Activated T-helper 2 cell treated with anti-CD3 and anti-CD28 coated beads, Interferon-gamma antibody, Interleukin-2, Interleukin-4, amounts not matched to agents 10 μg/mL and 5 μg/mL and 100 μg/mL, durations not matched to agents 14 hours and 24 hours and 36 hours (primary cell): ENCODE measurements around the gene CCZ1B. TPM values are rescaled to one million over a fixed set of nuclear protein-coding genes. Genes with fewer than 3 reads are reported as not detected.
"Not testable (repeated sequence)": the region's sequence is repeated elsewhere in the genome, so short reads cannot be mapped to it uniquely, and the experiment has no call there.

Experiments
- DNase-seq: peaks from one replicate; pipeline ENCODE4 v3.0.0; 2021; ENCODE audit warnings: low spot score
- H3K27ac Mint-ChIP-seq: one replicate; pipeline ENCODE4 v1.8.0; 2021; ENCODE audit warnings: mixed read lengths
- H3K27me3 Mint-ChIP-seq: one replicate; pipeline ENCODE4 v1.8.0; 2021; ENCODE audit warnings: low read depth, mixed read lengths
- H3K36me3 Mint-ChIP-seq: one replicate; pipeline ENCODE4 v1.8.0; 2021; ENCODE audit warnings: low read depth, mixed read lengths
- H3K4me1 Mint-ChIP-seq: one replicate; pipeline ENCODE4 v1.8.0; 2021; ENCODE audit warnings: low read depth, mixed read lengths
- H3K4me3 Mint-ChIP-seq: one replicate; pipeline ENCODE4 v1.8.0; 2021; ENCODE audit warnings: low read depth, mild to moderate bottlenecking, moderate library complexity, mixed read lengths
- H3K9me3 Mint-ChIP-seq: one replicate; pipeline ENCODE4 v1.8.0; 2021; ENCODE audit warnings: mixed read lengths
- intact Hi-C: fragments of 100-400 bp; cut with micrococcal nuclease; formaldehyde crosslinking; loops from one replicate; pipeline ENCODE4 v1.15.1; 2023
- total RNA-seq: library from RNA; stranded (reverse); gene quantifications from 2 replicates; pipeline ENCODE4 v1.2.3, GENCODE V29; 2022

CCZ1B gene
- total RNA-seq, 1 donor from 2014 or later: 83.1 TPM

- H3K9me3 Mint-ChIP-seq, intact Hi-C loops, H3K36me3 Mint-ChIP-seq, H3K27ac Mint-ChIP-seq, DNase-seq, H3K4me1 Mint-ChIP-seq, H3K27me3 Mint-ChIP-seq, H3K4me3 Mint-ChIP-seq: not testable (repeated sequence)
These were observed 72.1 kb downstream of the CCZ1B start, which contains the start of gene RSPH10B2 for GRCh38 chr7:6753964-6754363. TSS of gene RSPH10B2 (plus strand) at chr7:6754103. CDS start at chr7:6757678, 3,575 bp downstream.

GRCh38 chr7:6750173-6750572 lies 75.9 kb downstream of the CCZ1B start:
- H3K36me3 Mint-ChIP-seq, H3K9me3 Mint-ChIP-seq, H3K4me1 Mint-ChIP-seq, H3K4me3 Mint-ChIP-seq, DNase-seq, intact Hi-C loops, H3K27ac Mint-ChIP-seq, H3K27me3 Mint-ChIP-seq: not testable (repeated sequence)

GRCh38 chr7:6749335-6749734 lies 76.7 kb downstream of the CCZ1B start:
- H3K36me3 Mint-ChIP-seq, intact Hi-C loops, H3K4me3 Mint-ChIP-seq, DNase-seq, H3K9me3 Mint-ChIP-seq, H3K27ac Mint-ChIP-seq, H3K27me3 Mint-ChIP-seq, H3K4me1 Mint-ChIP-seq: not testable (repeated sequence)

Other genes starting within 250 kb of the CCZ1B start
- 23.9 and 29.9 TPM in 2 replicates for gene ZDHHC4, start 248.8 kb downstream of the CCZ1B start, total RNA-seq
- 41.1 and 42.1 TPM in 2 replicates for gene INTS15, start 236.3 kb downstream of the CCZ1B start, total RNA-seq
- gene ZNF853, start 210.7 kb downstream of the CCZ1B start, total RNA-seq: 0.23 TPM in 2 replicates
- 21.9 and 24.6 TPM in 2 replicates for gene ZNF316, start 189.0 kb downstream of the CCZ1B start, total RNA-seq
- gene ZNF12, start 119.3 kb downstream of the CCZ1B start, total RNA-seq: 21.9 and 22.8 TPM in 2 replicates
- gene RSPH10B2, start 72.2 kb downstream of the CCZ1B start, total RNA-seq: 0.23 TPM in 1 of 2 replicates, not detected in the other